Stomach smooth muscle (tissue), 2 donors: Measurements from ENCODE around the gene SET.

Experiments used
- H3K27ac ChIP-seq: one replicate; pipeline ENCODE4 v1.7.0; 2013; ENCODE audit warnings: mild to moderate bottlenecking, low read length, inconsistent platforms
- H3K27me3 ChIP-seq, 2 donors: one replicate each; pipeline ENCODE4 v1.7.0; 2013; ENCODE audit warnings: low read length in 2 of 2; ENCODE audit not compliant: insufficient read depth in 2 of 2, control insufficient read depth in 1 of 2
- H3K36me3 ChIP-seq, 2 donors: one replicate each; pipeline ENCODE4 v1.7.0; 2013; ENCODE audit warnings: low read length in 2 of 2; ENCODE audit not compliant: control insufficient read depth in 2 of 2, insufficient read depth in 2 of 2
- H3K4me1 ChIP-seq: one replicate; pipeline ENCODE4 v1.7.0; 2013; ENCODE audit warnings: low read length; ENCODE audit not compliant: control insufficient read depth, insufficient read depth
- H3K4me3 ChIP-seq, 2 donors: one replicate each; pipeline ENCODE4 v1.7.0; 2013; ENCODE audit warnings: low read length in 2 of 2
- H3K9ac ChIP-seq, 2 donors: one replicate each; pipeline ENCODE4 v1.7.0; 2013; ENCODE audit warnings: low read length in 2 of 2, mild to moderate bottlenecking in 1 of 2
- H3K9me3 ChIP-seq, 2 donors: one replicate each; pipeline ENCODE4 v1.7.0; 2013; ENCODE audit warnings: low read length in 2 of 2; ENCODE audit not compliant: control insufficient read depth in 2 of 2
- donor health status: healthy.
- donor health status: Pancreatic carcinoma.

The SET gene

GRCh38 chr9:128722380-128723351 lies 33.6 kb downstream of the SET start:
- H3K27me3 ChIP-seq = no peaks in the 10 kb centered on the region
- no peaks in the 10 kb centered on the region for H3K9me3 ChIP-seq
- no peak overlapping the region for H3K27ac ChIP-seq
- H3K36me3 ChIP-seq = no peaks in the 10 kb centered on the region
- H3K4me3 ChIP-seq = no peak overlapping the region
- H3K9ac ChIP-seq = no peak overlapping the region
- peaks cover 15% of the 10 kb centered on the region for H3K4me1 ChIP-seq

- H3K4me3 ChIP-seq = peak overlapping the region; percentile 84 to 86
- H3K9ac ChIP-seq = peak overlapping the region; percentile 18 to 75
- H3K4me1 ChIP-seq = peaks cover 15% of the 10 kb centered on the region
- H3K27ac ChIP-seq = peak overlapping the region; percentile 69
- H3K36me3 ChIP-seq = no peaks in the 10 kb centered on the region
- no peaks in the 10 kb centered on the region for H3K27me3 ChIP-seq
- no peaks in the 10 kb centered on the region for H3K9me3 ChIP-seq
Measured at GRCh38 chr9:128723352-128723865, 34.4 kb downstream of the SET start.

GRCh38 chr9:128723866-128724743 lies 35.1 kb downstream of the SET start, which contains the start of gene ZDHHC12:
TSS of gene ZDHHC12 (minus strand) at chr9:128724127. CDS start at chr9:128724093, 34 bp downstream.
- Histone ChIP-seq H3K27me3 (no peaks in the 10 kb centered on the region), H3K27ac (peak within 1 kb of the TSS; percentile 70), H3K4me3 (peak within 1 kb of the TSS; percentile 84 to 86), H3K4me1 (peaks cover 15% of the 10 kb centered on the region), H3K9me3 (no peaks in the 10 kb centered on the region), H3K9ac (peak within 1 kb of the TSS; percentile 59 to 75), H3K36me3 (no peaks in the 10 kb centered on the region)

- Histone ChIP-seq H3K27me3 (no peaks in the 10 kb centered on the region), H3K36me3 (no peaks in the 10 kb centered on the region), H3K9ac (peak overlapping the region; percentile 58 to 59), H3K4me3 (peak overlapping the region; percentile 84 to 86), H3K27ac (peak overlapping the region; percentile 70), H3K9me3 (no peaks in the 10 kb centered on the region), H3K4me1 (peaks cover 15% of the 10 kb centered on the region)
Measured at GRCh38 chr9:128724744-128725211, 35.8 kb downstream of the SET start.

GRCh38 chr9:128727640-128728248 lies 38.7 kb downstream of the SET start:
- Histone ChIP-seq H3K36me3 (peaks cover 4 to 8% of the 10 kb centered on the region in 2 donors), H3K27me3 (no peaks in the 10 kb centered on the region), H3K9me3 (no peaks in the 10 kb centered on the region), H3K9ac (no peak overlapping the region), H3K27ac (no peak overlapping the region), H3K4me3 (no peak overlapping the region), H3K4me1 (peaks cover 15% of the 10 kb centered on the region)

- Histone ChIP-seq H3K9ac (no peak overlapping the region), H3K4me3 (no peak overlapping the region), H3K27me3 (no peaks in the 10 kb centered on the region), H3K4me1 (peaks cover 15% of the 10 kb centered on the region), H3K9me3 (no peaks in the 10 kb centered on the region), H3K27ac (no peak overlapping the region), H3K36me3 (peaks cover 7 to 12% of the 10 kb centered on the region in 2 donors)
Measured at GRCh38 chr9:128728298-128728697, 39.3 kb downstream of the SET start.

GRCh38 chr9:128729302-128729701 lies 40.3 kb downstream of the SET start:
- H3K27ac ChIP-seq = no peak overlapping the region
- H3K9ac ChIP-seq = no peak overlapping the region
- no peak overlapping the region for H3K4me3 ChIP-seq
- peaks cover 7 to 12% of the 10 kb centered on the region in 2 donors for H3K36me3 ChIP-seq
- H3K4me1 ChIP-seq = peaks cover 8% of the 10 kb centered on the region
- no peaks in the 10 kb centered on the region for H3K9me3 ChIP-seq
- H3K27me3 ChIP-seq = no peaks in the 10 kb centered on the region

GRCh38 chr9:128729766-128730517 lies 40.9 kb downstream of the SET start:
- no peak overlapping the region for H3K9ac ChIP-seq
- no peaks in the 10 kb centered on the region for H3K27me3 ChIP-seq
- H3K4me1 ChIP-seq = peaks cover 2% of the 10 kb centered on the region

GRCh38 chr9:128731093-128731492 lies 42.1 kb downstream of the SET start:
- no peaks in the 10 kb centered on the region for H3K4me1 ChIP-seq
- peaks cover 15 to 19% of the 10 kb centered on the region in 2 donors for H3K36me3 ChIP-seq
- no peak overlapping the region for H3K9ac ChIP-seq
- H3K4me3 ChIP-seq = no peak overlapping the region
- no peaks in the 10 kb centered on the region for H3K9me3 ChIP-seq
- H3K27ac ChIP-seq = no peak overlapping the region
- H3K27me3 ChIP-seq = no peaks in the 10 kb centered on the region

More at GRCh38 chr9:128729766-128730517, 40.9 kb downstream of the SET start:
- Histone ChIP-seq H3K9me3 (no peaks in the 10 kb centered on the region), H3K27ac (no peak overlapping the region), H3K36me3 (peaks cover 11 to 14% of the 10 kb centered on the region in 2 donors), H3K4me3 (no peak overlapping the region)
